Keratinocyte (primary cell): Measurements from ENCODE around the gene SYNDIG1.

Experiments
- CTCF ChIP-seq, 3 experiments: IDR thresholded peaks in 1 of 3; conservative IDR thresholded peaks in 1 of 3; optimal IDR thresholded peaks in 1 of 3; 2 replicates in 2 of 3; 3 replicates in 1 of 3; pipeline versions ENCODE3 to v1.5.1; 2011; ENCODE audit warnings: low read length in 3 of 3, mild to moderate bottlenecking in 3 of 3, moderate library complexity in 2 of 3, control low read depth in 1 of 3, inconsistent platforms in 1 of 3; ENCODE audit not compliant: insufficient read depth in 2 of 3; ENCODE audit errors: extremely low read depth in 1 of 3
- EZH2 ChIP-seq: IDR thresholded peaks from one replicate; pipeline ENCODE4 v1.6.1; 2012; ENCODE audit warnings: inconsistent platforms, mild to moderate bottlenecking, low read length, moderate library complexity

GRCh38 chr20:24546232-24546892 lies 76.9 kb downstream of the SYNDIG1 start:
- no peak for TF ChIP-seq CTCF (optimal IDR thresholded peaks at IDR 0.05 in 1 of 3, IDR thresholded peaks at IDR 0.05 in 1 of 3, conservative IDR thresholded peaks at IDR 0.05 in 1 of 3; ENCODE audit: extremely low read depth in 1 of 3, insufficient read depth in 2 of 3, low read length in 3 of 3)
- no peak for TF ChIP-seq EZH2
